Measurements from ENCODE around the gene ST14. TPM values are rescaled to one million over a fixed set of nuclear protein-coding genes. Genes with fewer than 3 reads are reported as not detected.

ST14 gene
- total RNA-seq (52.2 TPM in 2 replicates), polyA plus RNA-seq (5.8 and 36.2 TPM in 2 replicates), polyA minus RNA-seq (17.1 and 89.3 TPM in 2 replicates)
- 29.0 TPM for total RNA-seq (2013)

DNA sequence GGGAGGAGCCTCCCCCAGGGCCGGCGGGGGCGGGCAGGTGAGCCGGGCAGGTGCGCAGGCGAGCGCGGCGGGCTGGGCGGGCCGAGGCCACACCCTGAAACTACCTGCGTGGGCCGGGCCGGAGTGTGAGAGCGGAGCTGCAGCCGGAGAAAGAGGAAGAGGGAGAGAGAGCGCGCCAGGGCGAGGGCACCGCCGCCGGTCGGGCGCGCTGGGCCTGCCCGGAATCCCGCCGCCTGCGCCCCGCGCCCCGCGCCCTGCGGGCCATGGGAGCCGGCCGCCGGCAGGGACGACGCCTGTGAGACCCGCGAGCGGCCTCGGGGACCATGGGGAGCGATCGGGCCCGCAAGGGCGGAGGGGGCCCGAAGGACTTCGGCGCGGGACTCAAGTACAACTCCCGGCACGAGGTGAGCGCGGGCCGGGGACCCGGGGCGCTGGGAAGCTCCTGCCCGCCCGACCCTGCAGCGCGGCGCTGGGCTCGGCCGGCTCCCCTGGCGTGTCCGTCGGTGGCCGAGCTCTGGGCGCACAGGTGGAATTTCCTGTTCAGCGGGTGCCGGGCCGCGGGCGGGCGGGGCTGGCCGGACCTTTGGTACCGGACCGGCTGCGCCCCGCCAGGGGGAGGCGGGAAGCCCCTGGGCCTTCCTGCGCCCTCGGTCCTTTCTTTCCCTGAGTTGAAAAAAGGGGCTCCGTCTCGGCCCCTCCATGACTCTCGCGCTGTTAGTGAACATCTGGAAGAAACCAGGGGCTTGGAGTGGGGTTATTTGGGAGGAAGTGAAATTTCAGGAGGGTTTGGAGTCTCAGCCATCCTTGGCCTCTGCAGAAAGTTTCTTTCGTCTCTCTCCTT, at the start of gene ST14:
TSS of gene ST14 (plus strand) at position 126 of the 841 bp plus-strand sequence. CDS start at position 324, 198 bp downstream.
- peak; percentile 83 for ATAC-seq (ENCODE audit: low read depth)

More for the DNA sequence above, at the start of gene ST14:
- 2% methylated on average over 86 of the region's 89 CpGs for WGBS (ENCODE audit: insufficient coverage)
- Histone ChIP-seq H3K79me2 (ENCODE audit: control insufficient read depth, insufficient read depth, low read length) (no peaks in the 10 kb centered on the region), H2AFZ (ENCODE audit: insufficient read depth, low read depth, low read length, poor library complexity, severe bottlenecking) (peak within 1 kb of the TSS; percentile 80), H3K4me3 (ENCODE audit: control extremely low read depth in 1 of 5, extremely low read depth in 1 of 5, insufficient read depth in 1 of 5, low read depth in 2 of 5, low read length in 4 of 5) (peak within 1 kb of the TSS; percentile 38 to 82 (median 54)), H3K27ac (ENCODE audit: low read length in 2 of 2) (no peak within 1 kb of the TSS), H3K27me3 (replicated peaks in 1 of 4; ENCODE audit: control extremely low read depth in 1 of 4, control insufficient read depth in 3 of 4, insufficient read depth in 4 of 4, low read length in 3 of 4) (no peaks in the 10 kb centered on the region), H3K9ac (ENCODE audit: low read length) (peak within 1 kb of the TSS; percentile 79), H4K20me1 (ENCODE audit: control insufficient read depth, insufficient read depth, low read length, poor library complexity, severe bottlenecking) (no peaks in the 10 kb centered on the region), H3K36me3 (replicated peaks in 1 of 2; ENCODE audit: control extremely low read depth in 1 of 2, control insufficient read depth in 1 of 2, extremely low read depth in 1 of 2, insufficient read depth in 2 of 2, low read length in 1 of 2) (peaks cover 0 to 2% of the 10 kb centered on the region in 2 experiments), H3K4me2 (replicated peaks; ENCODE audit: low read depth, low read length, poor library complexity, severe bottlenecking) (peak within 1 kb of the TSS; percentile 92), H3K4me1 (ENCODE audit: control insufficient read depth in 2 of 2, insufficient read depth in 2 of 2, low read length in 2 of 2) (peaks cover 33 to 51% of the 10 kb centered on the region in 2 donors), H3K9me3 (ENCODE audit: control extremely low read depth in 1 of 3, control insufficient read depth in 2 of 3, insufficient read depth in 1 of 3, low read length in 2 of 3) (no peaks in the 10 kb centered on the region)
- peaks cover 58% of the 10 kb centered on the region for H3K4me1 Mint-ChIP-seq
- ChIA-PET POLR2A (interaction anchor here (0.6 to 1.8 kb wide), 4 partner anchors 9 to 46 kb away, joined by 3 to 8 read pairs (median 5); no protein-coding TSS in a partner anchor), CTCF (interaction anchor here (1.2 kb wide), 1 partner anchor 53 kb away, joined by 3 read pairs; no protein-coding TSS in a partner anchor)
- H3K27me3 Mint-ChIP-seq, result no peaks in the 10 kb centered on the region
- peak within 1 kb of the TSS; percentile 87 for H3K27ac Mint-ChIP-seq
- no peak for TF ChIP-seq EZH2 (IDR thresholded peaks at IDR 0.05; ENCODE audit: borderline replicate concordance, insufficient read depth, low read depth, low read length, poor library complexity, severe bottlenecking)
- no peak for TF ChIP-seq CTCF (IDR thresholded peaks at IDR 0.05)
- H3K4me3 Mint-ChIP-seq, result peak within 1 kb of the TSS; percentile 94
- intact Hi-C loops (cut with micrococcal nuclease), result loop anchor here (2.0 to 10.0 kb wide), 2 partner anchors 13 to 155 kb away; partner anchors contain the start of gene ZBTB44
- peak; percentile 75 for DNase-seq
- no peaks in the 10 kb centered on the region for H3K9me3 Mint-ChIP-seq (ENCODE audit: insufficient read depth)
